GM06990 (cell line): Measurements from ENCODE around the gene INPP5K.
A peak's percentile ranks its signal among the peaks of the same experiment; 100 is the strongest.

Source experiments
- DNase-seq: peaks from one replicate; pipeline ENCODE4 v3.0.0-alpha.2; 2011; ENCODE audit not compliant: insufficient read length; ENCODE audit errors: extremely low read depth
- H3K27me3 ChIP-seq: replicated peaks from 2 replicates; pipeline ENCODE4 v1.6.0; 2011; ENCODE audit warnings: low read length; ENCODE audit not compliant: control insufficient read depth, insufficient read depth
- H3K36me3 ChIP-seq: 2 replicates; pipeline ENCODE4 v1.5.1; 2011; ENCODE audit warnings: low read length; ENCODE audit not compliant: control insufficient read depth, insufficient read depth
- H3K4me3 ChIP-seq: replicated peaks from 2 replicates; pipeline ENCODE4 v1.5.1; 2011; ENCODE audit warnings: low read depth, mild to moderate bottlenecking, control low read depth, low read length
- CTCF ChIP-seq: IDR thresholded peaks from 2 replicates; pipeline ENCODE4 v1.5.1; 2011; ENCODE audit warnings: low read length, control low read depth, mild to moderate bottlenecking, inconsistent platforms; ENCODE audit not compliant: insufficient read depth, poor library complexity, severe bottlenecking

The INPP5K gene

GRCh38 chr17:1557355-1558095 is 41.1 kb upstream of the INPP5K start:
- Histone ChIP-seq H3K4me3 (no peak overlapping the region), H3K36me3 (peaks cover 11% of the 10 kb centered on the region), H3K27me3 (no peaks in the 10 kb centered on the region)
- no peak for DNase-seq
- TF ChIP-seq CTCF = no peak

- peak; percentile 37 for DNase-seq
- H3K4me3 ChIP-seq = no peak overlapping the region
- TF ChIP-seq CTCF = no peak
- no peaks in the 10 kb centered on the region for H3K27me3 ChIP-seq
- H3K36me3 ChIP-seq = peaks cover 17% of the 10 kb centered on the region
Observed at GRCh38 chr17:1555651-1556471, 39.4 kb upstream of the INPP5K start.

- peaks cover 24% of the 10 kb centered on the region for H3K36me3 ChIP-seq
- no peak for TF ChIP-seq CTCF
- no peak overlapping the region for H3K4me3 ChIP-seq
- H3K27me3 ChIP-seq = no peaks in the 10 kb centered on the region
- DNase-seq = no peak
Observed at GRCh38 chr17:1554751-1555540, 38.5 kb upstream of the INPP5K start.

GRCh38 chr17:1553354-1554266 is 37.2 kb upstream of the INPP5K start:
- no peaks in the 10 kb centered on the region for H3K27me3 ChIP-seq
- no peak for TF ChIP-seq CTCF
- H3K36me3 ChIP-seq = peaks cover 25% of the 10 kb centered on the region
- no peak for DNase-seq
- no peak overlapping the region for H3K4me3 ChIP-seq

GRCh38 chr17:1552932-1553331 is 36.5 kb upstream of the INPP5K start:
- Histone ChIP-seq H3K27me3 (no peaks in the 10 kb centered on the region), H3K36me3 (peaks cover 31% of the 10 kb centered on the region), H3K4me3 (no peak overlapping the region)
- DNase-seq = no peak
- TF ChIP-seq CTCF = no peak
